ENCODE results near the gene C3orf49. TPM values are rescaled to one million over a fixed set of nuclear protein-coding genes. Genes with fewer than 3 reads are reported as not detected.

Gene C3orf49
- total and polyA plus RNA-seq, 2 donors from 2014 or later = not detected

GRCh38 chr3:63870615-63871005 is 51.5 kb downstream of the C3orf49 start:
- H3K27ac ChIP-seq (ENCODE audit: low read depth in 2 of 2, low read length in 2 of 2) = no peak overlapping the region

GRCh38 chr3:63872135-63872924 is 53.2 kb downstream of the C3orf49 start:
- intact Hi-C loops (cut with DNase I) = no loop called here
- FAIRE-seq (no peak), DNase-seq (no peak)
- no peaks in the 10 kb centered on the region for H3K9me3 ChIP-seq (ENCODE audit: control insufficient read depth in 2 of 3, insufficient read depth in 1 of 3, low read length in 3 of 3)
- peaks cover 0 to 7% (median 0%) of the 10 kb centered on the region in 3 donors for H3K4me1 ChIP-seq (ENCODE audit: control insufficient read depth in 2 of 3, insufficient read depth in 2 of 3, low read depth in 1 of 3, low read length in 3 of 3)
- no peaks in the 10 kb centered on the region for H3K27me3 ChIP-seq (ENCODE audit: control insufficient read depth, insufficient read depth, low read length)
- H3K9ac ChIP-seq (ENCODE audit: low read length in 3 of 3) = no peak overlapping the region
- no peaks in the 10 kb centered on the region for H3K36me3 ChIP-seq (ENCODE audit: control insufficient read depth in 2 of 3, insufficient read depth in 3 of 3, low read length in 3 of 3)
- H3K27ac ChIP-seq (ENCODE audit: low read depth in 2 of 2, low read length in 2 of 2) = no peak overlapping the region
- TF ChIP-seq, protein P1, sequence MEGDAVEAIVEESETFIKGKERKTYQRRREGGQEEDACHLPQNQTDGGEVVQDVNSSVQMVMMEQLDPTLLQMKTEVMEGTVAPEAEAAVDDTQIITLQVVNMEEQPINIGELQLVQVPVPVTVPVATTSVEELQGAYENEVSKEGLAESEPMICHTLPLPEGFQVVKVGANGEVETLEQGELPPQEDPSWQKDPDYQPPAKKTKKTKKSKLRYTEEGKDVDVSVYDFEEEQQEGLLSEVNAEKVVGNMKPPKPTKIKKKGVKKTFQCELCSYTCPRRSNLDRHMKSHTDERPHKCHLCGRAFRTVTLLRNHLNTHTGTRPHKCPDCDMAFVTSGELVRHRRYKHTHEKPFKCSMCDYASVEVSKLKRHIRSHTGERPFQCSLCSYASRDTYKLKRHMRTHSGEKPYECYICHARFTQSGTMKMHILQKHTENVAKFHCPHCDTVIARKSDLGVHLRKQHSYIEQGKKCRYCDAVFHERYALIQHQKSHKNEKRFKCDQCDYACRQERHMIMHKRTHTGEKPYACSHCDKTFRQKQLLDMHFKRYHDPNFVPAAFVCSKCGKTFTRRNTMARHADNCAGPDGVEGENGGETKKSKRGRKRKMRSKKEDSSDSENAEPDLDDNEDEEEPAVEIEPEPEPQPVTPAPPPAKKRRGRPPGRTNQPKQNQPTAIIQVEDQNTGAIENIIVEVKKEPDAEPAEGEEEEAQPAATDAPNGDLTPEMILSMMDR (IDR thresholded peaks at IDR 0.05; ENCODE audit: borderline replicate concordance, extremely low read depth, insufficient read depth) = no peak
- H3K4me3 ChIP-seq (ENCODE audit: low read length in 3 of 3) = no peak overlapping the region

More at GRCh38 chr3:63870615-63871005, 51.5 kb downstream of the C3orf49 start:
- no peak overlapping the region for H3K4me3 ChIP-seq (ENCODE audit: low read length in 3 of 3)
- intact Hi-C loops (cut with DNase I) = no loop called here
- no peaks in the 10 kb centered on the region for H3K36me3 ChIP-seq (ENCODE audit: control insufficient read depth in 2 of 3, insufficient read depth in 3 of 3, low read length in 3 of 3)
- H3K4me1 ChIP-seq (ENCODE audit: control insufficient read depth in 2 of 3, insufficient read depth in 2 of 3, low read depth in 1 of 3, low read length in 3 of 3) = peaks cover 0 to under 1% (median 0%) of the 10 kb centered on the region in 3 donors
- H3K27me3 ChIP-seq (ENCODE audit: control insufficient read depth, insufficient read depth, low read length) = no peaks in the 10 kb centered on the region
- no peak overlapping the region for H3K9ac ChIP-seq (ENCODE audit: low read length in 3 of 3)
- H3K9me3 ChIP-seq (ENCODE audit: control insufficient read depth in 2 of 3, insufficient read depth in 1 of 3, low read length in 3 of 3) = no peaks in the 10 kb centered on the region
- DNase-seq (peak in 2 of 5 donors; percentile 11 to 26), FAIRE-seq (no peak)
- TF ChIP-seq, protein P1 (IDR thresholded peaks at IDR 0.05; ENCODE audit: borderline replicate concordance, extremely low read depth, insufficient read depth) = no peak

DNA sequence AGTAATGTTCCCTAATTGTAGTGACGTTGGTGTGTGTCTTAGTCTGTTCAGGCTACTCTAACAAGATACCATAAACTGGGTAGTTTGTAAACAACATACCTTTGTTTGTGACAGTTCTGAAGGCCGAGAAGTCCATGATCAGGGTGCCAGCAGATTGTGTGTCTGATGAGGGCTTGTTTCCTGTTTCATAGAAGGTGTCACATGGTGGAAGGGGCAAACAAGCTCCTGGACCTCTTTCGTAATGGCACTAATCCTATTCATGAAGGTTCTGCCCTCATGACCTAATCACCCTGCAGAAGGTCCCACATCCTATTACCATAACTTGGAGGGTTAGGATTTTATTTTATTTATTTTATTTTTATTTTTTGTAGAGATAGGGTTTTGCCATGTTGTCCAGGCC is 55.7 kb downstream of the C3orf49 start:
- FAIRE-seq = no peak
- no peak for DNase-seq
- intact Hi-C loops (cut with DNase I) = no loop called here
- H3K9me3 ChIP-seq (ENCODE audit: control insufficient read depth in 2 of 3, insufficient read depth in 1 of 3, low read length in 3 of 3) = no peaks in the 10 kb centered on the region
- peaks cover 0 to 18% (median 3%) of the 10 kb centered on the region in 3 donors for H3K4me1 ChIP-seq (ENCODE audit: control insufficient read depth in 2 of 3, insufficient read depth in 2 of 3, low read depth in 1 of 3, low read length in 3 of 3)
- H3K36me3 ChIP-seq (ENCODE audit: control insufficient read depth in 2 of 3, insufficient read depth in 3 of 3, low read length in 3 of 3) = no peaks in the 10 kb centered on the region
- no peaks in the 10 kb centered on the region for H3K27me3 ChIP-seq (ENCODE audit: control insufficient read depth, insufficient read depth, low read length)
- TF ChIP-seq, protein P1 (IDR thresholded peaks at IDR 0.05; ENCODE audit: borderline replicate concordance, extremely low read depth, insufficient read depth) = no peak
- no peak overlapping the region for H3K4me3 ChIP-seq (ENCODE audit: low read length in 3 of 3)
- H3K9ac ChIP-seq (ENCODE audit: low read length in 3 of 3) = no peak overlapping the region
- H3K27ac ChIP-seq (ENCODE audit: low read depth in 2 of 2, low read length in 2 of 2) = no peak overlapping the region

All from kidney (tissue), 14 donors.